HTERT RPE-1 (cell line): ENCODE data around the gene WFDC12.

Experiments
- in situ Hi-C: fragments of 300-500 bp; cut with MboI; formaldehyde crosslinking; loops from 4 replicates; pipeline ENCODE4 v1.14.3; 2020; ENCODE audit warnings: low sequenced_read_pairs

WFDC12 gene

DNA sequence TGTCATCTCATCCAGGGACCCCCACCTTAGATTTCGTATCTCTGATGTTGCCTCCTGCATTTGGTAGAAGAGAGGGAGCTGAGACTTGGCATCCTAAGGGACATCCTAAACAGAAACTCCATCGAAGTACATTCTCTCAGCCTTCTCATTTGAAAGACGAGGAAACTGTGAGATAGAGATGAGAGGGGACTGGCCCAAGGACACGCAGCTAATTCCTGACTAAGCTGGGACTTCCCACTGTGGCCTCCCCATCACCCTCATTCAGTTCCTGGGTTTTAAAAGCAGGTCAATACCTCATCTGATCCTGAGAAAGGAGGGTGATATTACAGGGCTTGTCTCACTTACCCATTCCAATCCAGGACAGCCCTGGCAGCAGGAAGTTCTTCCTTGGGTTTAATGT is 8.4 kb downstream of the WFDC12 start:
- in situ Hi-C loops = no loop called here

DNA sequence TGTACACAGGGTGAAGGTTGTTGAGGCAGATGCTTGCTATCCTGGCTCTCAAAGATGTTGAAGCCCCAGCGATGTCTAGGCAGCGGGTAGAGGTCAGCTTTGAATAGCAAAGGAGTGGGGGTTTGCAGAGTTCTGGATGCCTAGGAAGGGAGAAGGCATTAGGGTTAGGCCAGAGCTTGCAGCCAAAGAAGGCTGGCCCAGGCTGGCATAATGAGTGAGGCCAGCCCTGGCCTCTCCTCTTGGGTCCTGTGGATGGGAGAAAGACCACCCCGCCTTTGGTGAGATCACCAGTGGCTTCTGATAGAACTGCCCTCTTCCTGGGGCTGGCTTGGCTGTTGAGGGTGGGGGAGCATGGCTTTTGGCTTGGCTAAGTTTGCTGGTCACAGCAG is 8.9 kb downstream of the WFDC12 start:
- in situ Hi-C loops = no loop called here

DNA sequence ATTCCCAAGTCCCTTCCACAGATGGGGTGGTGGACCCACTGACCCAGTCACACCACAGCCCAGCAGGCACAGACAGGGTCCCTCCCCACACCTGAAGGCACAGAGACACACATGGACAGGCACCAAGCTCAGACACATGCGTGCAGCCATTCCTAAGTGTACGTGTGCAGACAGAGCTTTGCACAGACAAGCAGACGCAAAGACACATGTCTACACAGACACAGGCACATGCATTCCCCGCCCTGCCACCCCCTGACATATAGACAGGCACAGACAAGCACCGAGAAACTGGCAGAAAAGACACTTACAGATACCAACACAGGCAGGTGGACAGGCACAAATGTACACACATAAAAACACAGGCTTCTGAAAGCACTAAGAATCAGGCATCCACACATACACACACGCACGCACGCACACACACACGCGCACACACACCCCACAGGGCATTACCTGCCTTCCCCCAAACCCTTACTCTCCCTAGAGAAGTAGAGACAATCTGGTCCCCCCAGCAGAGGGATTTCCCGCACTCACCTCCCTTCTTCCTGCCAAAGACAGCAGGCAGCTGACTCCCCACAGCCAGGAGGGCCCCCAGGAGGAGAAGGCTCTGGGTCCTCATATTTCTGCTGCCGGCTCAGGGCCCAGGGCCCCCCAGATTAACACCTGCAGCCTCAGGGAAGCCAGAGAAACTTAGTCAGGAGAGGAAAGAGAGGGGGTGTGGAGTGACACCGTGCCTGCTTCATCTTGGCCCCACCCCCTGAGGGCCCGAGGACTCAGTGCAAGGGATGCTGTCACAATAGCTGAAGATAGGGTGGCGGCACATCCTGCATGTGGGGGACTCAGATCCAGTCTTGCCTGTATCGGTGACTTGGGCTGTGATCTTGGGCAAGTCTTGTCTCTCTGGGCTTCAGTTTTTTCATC is 9.5 kb downstream of the WFDC12 start, which contains the start of gene WFDC5:
Gene WFDC5, minus strand, starts transcription at position 710 of the 921 bp plus-strand sequence. Its CDS starts 91 bp downstream, at position 619.
- in situ Hi-C loops = no loop called here

DNA sequence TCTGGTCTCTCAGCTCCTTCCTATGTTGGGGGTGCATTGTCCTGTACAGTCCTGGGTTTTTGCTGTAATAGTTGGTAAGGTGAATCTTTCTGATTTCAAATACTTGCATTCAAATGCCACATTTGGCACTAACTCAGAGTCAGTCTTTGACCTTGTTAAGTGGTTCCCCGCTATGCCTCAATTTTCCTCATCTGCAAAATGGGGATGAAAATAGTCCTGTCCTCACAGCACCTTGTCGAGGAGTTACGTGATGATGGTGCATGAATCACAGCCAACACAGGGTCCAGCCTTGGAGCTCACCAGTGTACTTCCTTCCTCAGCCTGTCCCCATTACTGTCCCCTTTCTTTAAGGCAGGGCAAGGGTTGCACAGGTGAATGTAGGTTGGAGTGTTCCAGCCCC is 10.4 kb downstream of the WFDC12 start:
- in situ Hi-C loops = no loop called here

DNA sequence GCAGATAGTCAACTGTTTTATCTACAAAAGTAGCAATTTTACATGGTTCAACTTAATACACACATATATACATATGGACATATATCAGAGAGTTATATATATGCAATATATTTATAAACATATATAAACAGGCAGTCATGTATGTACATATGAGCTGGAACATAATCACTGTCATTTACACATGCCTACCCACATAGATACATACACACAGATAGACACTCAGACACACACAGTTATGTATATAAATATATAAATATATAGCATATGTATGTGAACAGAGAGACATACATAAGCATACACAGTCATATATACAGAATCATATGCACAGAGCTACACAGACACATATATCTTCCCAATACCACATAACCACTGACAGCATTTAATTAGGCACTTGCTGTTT is 11.5 kb downstream of the WFDC12 start:
- in situ Hi-C loops = no loop called here

DNA sequence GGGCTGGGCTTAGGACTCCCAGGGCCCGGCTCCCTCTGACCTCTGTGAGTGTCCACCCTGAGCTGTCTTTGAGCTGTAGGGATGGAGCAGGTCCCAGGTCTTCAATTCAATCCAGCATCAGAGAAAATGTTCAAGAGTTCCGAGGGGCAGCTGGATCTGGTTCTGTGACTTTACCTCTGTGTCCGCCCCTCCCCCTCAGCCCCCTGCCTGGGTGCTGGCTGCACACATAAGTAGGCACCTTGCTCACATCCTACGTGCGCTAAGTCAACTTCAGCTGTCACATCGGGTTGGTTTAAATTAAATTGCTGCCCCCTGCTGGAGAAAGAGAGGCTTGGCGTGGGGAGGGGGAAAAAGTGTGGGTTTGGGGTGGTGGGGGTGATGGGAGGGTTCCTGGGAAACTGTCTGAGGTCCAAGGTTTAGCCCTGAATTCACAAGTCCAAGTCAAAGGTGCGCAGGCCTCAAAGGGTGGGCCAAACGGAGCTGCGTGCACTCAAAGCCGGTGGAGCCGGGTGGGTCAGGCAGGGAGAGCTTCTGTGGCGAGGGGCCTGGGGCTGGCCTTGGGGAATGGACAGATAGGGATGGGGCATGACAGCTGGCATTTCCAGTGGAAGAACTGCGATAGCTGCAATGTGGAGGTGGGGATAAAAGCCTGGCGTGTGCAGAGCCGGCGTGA is 12.3 kb downstream of the WFDC12 start:
- in situ Hi-C loops = no loop called here

DNA sequence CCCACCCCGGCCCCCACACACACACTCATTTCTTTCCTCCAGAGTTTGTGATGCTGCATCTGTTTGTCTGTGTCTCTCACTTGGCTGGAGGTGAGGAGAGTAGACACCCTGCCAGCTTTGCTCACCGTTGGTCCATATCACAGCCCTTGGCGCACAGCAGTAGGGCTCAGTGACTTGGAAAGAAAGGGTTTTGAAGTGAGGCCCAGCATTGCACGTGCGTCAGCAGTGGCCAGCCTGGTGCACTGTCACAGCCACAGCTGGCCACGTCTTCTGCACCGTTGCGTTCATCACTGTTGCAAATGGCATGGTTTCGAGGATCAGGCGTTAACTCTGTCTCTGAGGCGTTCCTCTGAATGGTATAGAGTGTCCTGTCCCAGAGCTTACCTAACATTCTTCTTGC is 13.0 kb downstream of the WFDC12 start:
- in situ Hi-C loops = no loop called here

DNA sequence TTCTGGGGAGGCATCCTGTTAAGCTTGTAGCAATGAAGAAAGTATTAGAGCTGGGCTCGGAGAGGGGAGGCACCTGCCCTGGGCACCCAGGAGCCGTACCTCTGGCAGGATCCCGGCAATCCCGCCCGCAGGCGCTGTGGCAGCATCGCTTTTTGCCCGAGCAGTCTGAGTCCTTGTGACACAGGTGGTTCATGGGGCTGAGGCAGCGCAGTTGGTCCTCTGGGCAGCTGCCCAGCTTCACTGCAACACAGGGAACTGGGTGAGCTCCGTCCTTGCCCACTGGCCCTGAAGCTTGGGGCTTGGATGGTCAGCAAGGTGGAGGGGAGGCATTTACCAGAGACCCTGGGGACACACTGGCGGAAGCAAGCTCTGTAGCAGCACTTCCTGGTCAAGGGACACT is 14.0 kb downstream of the WFDC12 start:
- in situ Hi-C loops = no loop called here

DNA sequence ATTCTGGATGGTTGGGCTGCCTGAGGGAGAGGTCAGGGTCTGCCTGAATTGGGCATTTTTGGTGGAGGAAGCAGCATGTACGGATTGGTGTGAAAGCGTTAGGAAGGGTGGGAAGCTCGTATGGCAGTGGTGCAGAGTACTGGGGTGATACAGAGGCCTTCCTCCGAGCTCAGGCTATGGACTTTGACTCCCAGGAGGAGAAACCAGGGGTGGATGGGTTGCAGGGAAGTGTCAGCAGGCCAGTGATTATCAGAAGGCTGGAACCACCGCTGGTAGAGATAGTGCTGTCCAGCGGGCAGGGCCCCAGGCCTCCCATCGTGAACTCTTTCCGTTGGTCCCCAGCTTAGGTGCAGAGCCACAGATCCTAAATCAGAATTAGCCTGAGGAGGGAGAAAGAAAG is 14.6 kb downstream of the WFDC12 start:
- in situ Hi-C loops = no loop called here

DNA sequence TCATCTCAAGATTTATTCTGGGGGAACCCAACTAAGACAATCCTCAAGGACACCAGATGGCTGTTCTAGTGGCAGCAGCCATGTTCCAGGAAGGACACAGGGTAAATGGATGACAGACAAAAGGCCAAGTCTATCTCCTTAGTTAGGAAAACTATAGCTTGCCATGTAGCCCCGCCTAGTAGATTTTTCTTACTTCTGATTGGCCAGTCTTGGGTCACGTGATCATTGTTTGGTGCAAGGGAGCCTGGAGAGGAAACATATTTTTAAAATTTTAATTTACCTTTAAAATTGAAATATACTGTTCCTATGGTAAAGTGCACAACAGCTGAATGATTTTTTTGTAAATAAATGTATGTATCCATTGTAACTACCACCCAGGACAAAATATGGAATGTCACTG is 18.9 kb downstream of the WFDC12 start:
- in situ Hi-C loops = no loop called here

DNA sequence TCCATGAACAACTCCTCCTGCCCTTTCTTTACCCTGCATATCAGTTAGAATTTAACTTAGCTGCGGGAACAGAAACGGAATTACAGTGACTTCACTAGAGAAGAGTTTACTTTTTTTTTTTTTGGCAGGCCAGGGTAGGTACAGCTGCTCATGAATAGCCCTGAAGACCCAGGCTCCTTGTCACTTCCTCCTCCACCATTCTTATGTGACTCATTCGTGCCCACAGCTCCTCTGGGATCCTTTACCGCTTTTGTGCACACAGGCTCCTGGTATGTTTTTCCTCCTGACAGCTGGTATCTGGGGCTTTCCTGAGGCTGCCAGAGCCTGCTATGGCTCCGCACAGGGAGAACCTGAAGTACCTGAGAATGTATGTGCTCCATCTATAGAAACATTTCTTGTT is 19.5 kb downstream of the WFDC12 start:
- in situ Hi-C loops = no loop called here

DNA sequence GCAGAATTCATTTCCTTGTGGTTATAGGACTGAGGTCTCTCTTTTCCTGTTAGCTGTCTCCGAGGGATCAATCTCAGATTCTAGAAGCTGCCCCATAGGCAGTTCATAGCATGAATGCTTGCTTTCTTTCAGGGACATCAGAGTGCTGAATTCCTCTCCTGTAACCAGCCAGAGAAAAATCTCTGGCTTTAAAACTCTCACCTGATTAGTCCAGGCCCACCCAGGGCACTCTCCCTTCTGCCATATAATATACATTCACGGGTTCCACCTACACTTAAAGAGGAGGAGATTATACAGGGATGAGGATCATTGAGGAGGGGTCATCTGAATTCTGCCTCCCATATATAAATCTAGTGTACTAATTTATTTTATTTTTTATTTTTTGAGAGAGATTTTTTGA is 21.2 kb downstream of the WFDC12 start:
- in situ Hi-C loops = no loop called here

DNA sequence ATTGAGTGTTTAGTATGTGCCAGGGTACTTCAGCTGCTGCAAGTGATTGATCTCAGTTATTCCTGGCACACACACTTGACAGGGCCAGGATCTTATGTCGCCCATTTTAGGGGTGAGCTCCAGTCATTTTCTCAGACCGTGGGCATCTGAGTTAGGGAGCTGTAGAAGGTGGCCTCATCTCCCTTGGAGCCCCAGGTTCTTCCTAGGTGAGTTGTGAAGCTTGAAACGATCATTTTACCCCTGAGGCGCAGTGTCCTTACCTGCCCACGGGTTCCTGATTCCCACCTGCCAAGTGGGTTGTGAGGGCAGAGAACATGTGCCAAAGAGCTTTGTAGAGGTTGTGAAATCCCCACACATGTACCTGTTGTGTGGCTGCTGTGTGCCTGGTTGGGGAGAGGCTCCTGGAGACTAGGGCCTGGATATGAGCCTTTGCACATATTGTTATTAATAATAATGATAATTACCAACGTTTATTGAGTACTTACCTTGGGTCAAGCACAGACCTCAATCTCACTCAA is 22.9 kb downstream of the WFDC12 start:
- in situ Hi-C loops = no loop called here

DNA sequence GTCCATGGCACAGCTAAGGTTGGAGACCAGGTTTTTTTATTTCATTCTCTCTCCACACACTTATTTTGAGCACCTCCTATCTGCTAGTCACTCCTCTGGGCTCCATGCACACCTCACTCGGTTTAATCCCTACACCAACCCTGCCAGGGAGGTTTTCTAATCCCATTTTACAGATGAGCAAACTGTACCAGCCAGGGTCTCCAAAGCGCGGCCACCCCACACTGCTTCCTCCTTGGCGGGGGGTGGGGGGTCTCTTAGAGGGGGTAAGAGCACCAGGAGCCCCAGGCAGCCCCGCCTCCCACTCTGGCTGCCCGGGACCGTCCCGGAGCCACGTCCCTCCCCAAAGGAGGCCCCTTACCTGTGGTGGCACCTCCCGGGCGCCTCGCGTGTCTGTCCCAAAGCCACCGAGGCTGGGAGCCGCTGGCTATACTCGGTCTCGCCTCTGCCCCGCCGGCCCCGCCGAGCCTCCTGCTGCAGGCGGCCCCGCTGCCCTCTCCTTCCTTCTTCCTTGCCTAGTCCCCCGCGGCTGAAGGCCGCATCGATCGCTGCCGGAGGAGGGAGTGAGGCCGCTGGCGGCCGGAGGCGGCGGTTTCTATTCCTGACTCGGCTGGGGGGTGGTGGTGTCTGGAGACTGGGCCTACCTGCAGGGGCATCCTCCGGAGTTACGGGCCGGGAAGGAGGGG is 23.6 kb downstream of the WFDC12 start, which contains the start of gene KCNS1:
Gene KCNS1, minus strand, starts transcription at position 565 of the 683 bp plus-strand sequence. CDS start 1,891 bp downstream, outside the sequence.
- in situ Hi-C loops = no loop called here

DNA sequence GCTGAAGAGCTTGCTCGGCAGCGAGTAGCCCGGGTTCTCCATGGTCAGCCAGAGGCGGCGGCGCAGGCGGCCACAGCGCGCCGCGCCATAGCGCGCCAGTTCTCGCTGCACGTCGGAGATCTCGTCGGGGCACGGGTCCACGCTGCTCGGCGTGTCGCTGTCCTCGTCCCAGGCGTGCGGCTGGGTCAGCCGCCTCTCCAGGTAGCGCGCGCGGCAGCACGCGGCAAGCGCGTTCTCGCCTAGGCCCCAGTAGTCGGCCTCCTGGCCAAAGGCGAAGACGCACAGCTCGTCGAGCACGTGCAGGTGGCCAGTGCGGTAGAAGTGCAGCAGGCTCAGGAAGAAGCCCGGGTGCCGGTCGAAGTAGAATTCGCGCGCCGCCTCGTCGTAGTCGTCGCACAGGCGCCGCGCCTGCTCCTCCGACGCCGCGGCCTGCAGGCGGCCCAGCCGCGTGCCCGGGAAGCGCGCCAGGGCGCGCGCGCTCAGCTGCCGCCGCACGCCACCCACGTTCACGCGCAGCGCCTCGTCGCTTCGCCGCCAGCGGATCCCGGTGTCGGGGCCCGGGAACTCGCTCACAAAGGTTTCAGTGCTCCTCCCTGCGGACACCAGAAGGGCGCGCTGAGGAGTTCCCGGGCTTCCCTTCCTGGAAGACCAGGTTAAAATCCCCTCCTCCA is 26.0 kb downstream of the WFDC12 start:
- in situ Hi-C loops = no loop called here

DNA sequence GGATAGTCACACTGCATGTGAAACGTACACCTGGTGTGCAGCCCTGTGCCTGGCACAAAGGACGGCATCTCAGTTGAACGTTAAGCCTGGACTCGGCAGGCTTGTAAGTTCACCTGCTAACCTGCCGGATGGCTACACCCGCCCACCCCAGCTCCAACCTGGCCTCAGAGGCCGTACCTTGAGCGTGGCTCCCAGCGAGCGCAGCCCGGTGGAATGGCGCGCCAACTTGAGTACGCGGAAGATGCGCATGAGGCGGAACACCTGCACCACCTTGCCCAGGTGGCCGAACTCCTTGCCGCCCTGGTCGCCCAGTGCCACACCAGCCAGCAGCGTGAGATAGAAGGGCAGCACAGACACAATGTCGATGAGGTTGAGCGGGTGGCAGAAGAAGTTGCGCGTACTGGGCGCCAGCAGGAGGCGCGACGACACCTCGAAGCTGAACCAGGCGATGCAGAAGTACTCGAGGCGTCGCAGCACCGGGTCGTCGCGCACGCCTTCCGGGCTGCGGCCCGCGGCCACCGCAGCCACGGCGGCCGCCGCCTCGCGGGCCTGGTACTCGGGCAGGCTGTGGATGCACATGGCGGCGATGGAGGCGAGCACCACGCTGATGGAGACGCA is 26.7 kb downstream of the WFDC12 start:
- in situ Hi-C loops = no loop called here

DNA sequence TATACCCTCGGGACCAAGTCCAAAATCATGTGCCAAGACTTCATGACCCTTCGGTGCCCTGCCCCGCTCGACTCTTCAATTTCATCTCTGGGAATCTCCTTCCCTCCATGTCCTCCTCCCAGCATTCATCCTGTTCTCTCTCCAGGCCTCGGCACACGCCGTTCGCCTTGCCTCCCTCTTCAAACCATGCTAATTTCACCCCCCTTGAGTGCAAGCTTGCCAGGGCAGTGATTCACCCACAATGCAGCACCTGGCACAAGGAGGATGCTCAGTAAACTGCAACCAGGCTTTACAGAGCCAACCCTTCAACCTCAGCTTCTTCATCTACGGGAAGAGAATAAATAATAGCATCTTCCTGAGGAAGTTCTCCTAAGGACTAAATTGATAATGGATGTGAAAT is 27.5 kb downstream of the WFDC12 start:
- in situ Hi-C loops = no loop called here

DNA sequence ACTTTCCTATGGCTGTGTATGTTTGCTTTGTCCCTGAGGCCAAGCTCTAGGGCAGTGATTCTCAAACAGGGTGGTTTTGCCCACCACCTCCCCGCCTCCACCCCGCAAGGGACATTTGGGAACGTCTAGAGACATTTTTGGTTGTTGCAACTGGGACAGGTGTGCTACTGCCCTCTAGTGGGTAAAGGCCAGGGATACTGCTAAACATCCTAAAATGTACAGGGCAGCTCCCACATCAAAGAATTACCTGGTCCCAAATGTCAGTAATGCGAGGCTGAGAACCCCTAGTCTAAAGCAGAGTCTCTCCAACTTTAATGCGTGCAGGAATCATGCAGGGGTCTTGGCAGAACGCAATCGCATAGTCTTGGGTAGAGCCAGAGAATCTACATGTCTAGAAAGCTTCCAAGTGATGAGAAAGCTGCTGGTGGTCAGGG is 28.4 kb downstream of the WFDC12 start:
- in situ Hi-C loops = no loop called here

DNA sequence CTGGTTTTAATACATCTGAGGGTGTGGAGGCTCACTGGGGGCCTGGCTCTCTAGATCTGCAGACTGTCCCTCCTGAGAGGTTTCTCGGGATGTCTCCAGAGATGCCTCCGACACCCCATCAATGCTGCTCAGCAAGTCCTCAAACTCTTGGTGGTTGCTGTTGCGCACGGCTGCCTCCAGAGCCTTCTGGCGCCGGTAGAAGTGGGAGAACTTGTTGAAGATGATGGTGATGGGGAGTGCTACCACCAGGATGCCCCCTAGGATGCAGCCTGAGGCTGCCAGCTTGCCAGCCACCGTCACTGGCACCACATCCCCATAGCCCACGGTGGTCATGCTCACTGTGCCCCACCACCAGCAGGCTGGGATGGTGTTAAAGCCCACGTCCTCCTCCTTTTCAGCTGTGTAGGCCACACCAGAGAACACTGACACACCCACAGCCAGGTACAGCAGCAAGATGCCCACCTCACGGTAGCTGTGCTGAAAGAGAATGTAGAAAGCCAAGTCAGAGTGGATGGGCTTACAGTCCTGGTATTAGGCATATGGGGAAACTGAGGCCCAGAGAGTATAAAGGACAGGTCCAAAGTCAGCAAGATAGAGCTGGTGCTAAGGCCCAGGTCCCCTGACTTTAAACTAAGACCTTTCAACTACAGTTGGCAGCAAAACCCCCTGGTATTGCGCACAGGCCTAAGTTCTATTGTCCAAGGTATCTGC is 29.2 kb downstream of the WFDC12 start:
- in situ Hi-C loops = no loop called here

DNA sequence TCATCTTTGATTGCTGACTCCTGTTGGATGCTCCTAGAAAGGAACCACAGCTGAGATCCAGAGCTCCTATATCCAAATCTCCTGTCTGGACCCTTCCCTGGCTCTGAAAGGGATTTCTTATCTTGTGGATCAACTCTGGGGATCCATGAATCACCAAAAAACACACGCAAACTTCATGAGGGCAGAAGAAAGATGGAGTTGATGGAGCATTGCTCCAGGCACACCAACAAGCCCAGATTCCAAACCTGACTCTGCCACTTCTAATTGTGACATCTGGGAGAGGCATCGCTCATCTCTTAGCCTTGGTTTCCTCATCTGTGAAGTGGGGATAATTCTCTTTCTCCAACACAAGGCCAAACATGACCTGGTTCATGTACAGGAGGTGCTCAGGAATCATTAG is 30.1 kb downstream of the WFDC12 start:
- in situ Hi-C loops = no loop called here
